RPMI7951 (cell line): ENCODE data around the gene TUBGCP3. TPM values are rescaled to one million over a fixed set of nuclear protein-coding genes. Genes with fewer than 3 reads are reported as not detected.

Experiments used
- DNase-seq: peaks from one replicate; pipeline ENCODE4 v3.0.0-alpha.2; 2012; ENCODE audit warnings: low read depth
- total RNA-seq: library from RNA; depleted of rRNA; stranded (reverse); fragments of >200 nt; shearing (Covaris generic); gene quantifications from 2 replicates; pipeline ENCODE4 v1.2.3, GENCODE V29; 2014

Gene TUBGCP3
- total RNA-seq, 1 experiment from 2014 or later: 17.3 TPM

DNA sequence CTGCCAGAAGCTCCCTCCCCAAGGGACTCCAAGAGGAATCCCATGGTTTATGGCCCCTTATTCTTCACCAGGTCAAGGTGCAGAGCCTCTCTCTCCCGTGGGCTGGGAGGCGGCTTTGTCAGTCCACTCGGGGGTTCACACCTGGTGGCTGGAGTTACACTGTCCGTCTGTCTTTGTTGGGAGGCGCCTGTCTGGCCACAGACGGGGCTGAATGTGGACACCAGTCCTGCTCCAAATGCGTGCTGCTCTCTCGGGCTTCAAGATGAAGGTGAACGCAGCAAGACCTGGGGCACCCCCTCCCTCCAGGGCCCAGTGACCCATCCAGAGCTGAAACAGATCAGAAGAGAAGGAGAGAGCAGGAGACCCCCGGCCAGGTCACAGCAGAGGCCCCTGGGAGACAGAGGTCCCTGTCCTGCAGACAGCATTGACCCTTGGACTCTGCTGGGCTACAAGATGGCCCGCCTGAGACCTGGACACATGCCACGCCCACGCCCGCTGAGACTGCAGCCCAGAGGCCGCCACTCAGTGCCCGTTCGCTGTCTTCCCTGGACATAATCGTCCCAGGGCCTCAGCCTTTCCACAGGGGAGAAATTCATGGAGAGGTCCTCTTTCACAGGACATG, 29.9 kb upstream of the TUBGCP3 start:
- no peak for DNase-seq

DNA sequence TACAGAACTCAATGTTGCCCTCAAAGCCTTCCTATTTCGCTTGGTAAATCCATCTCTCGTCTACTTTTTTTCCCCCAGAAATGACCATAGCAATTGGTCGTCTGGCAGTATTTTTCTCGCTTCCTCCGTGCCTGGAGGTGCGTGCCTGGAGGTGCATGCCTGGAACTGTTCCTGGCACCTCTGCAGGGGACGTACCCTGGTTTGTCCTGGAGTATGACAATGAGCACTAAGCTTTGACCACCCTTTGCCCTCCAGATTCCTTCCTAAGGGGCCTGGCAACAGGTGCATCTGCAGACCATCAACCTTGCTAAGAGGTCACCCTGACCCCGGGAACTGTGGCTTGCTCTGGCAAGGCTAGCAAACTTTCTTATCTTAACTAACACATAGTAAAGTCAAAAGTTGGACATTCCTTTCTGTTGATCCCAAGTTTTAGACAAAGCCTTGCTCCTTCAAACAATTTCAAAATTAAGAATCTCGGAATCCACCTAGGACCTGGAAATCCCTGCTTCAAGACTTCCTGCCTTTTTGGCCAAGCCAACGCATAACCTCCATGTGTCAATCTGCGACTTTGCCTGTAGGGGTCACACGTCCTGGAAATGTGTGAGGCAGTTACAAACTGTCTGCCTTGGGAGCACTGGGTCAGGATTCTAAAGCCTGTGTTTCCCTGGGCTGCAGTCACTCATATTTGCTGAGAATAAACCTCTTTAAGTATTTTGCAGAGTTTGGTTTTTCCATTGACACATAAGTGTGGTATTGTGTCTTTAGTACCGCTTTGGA, 28.8 kb upstream of the TUBGCP3 start:
- peak; percentile 27 for DNase-seq

DNA sequence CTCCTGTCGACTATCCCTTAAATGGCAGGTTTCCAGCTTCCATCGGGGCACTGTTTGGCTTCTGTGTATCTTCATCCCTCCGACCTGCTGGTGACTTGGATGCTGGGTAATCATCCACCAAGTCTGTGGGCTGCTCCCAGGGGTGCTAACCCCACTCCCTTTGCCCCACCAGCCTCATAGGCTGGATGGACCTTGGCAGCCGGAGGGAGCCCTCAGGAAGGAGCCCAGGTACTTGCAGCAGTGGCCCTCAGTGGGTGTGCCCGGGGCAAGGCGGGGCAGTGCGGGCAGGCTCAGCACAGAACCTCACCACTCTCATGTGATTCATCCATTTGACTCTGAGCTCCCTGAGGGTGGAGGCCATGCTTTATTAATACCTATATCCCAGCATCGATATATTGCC, 27.4 kb upstream of the TUBGCP3 start:
- DNase-seq: no peak

DNA sequence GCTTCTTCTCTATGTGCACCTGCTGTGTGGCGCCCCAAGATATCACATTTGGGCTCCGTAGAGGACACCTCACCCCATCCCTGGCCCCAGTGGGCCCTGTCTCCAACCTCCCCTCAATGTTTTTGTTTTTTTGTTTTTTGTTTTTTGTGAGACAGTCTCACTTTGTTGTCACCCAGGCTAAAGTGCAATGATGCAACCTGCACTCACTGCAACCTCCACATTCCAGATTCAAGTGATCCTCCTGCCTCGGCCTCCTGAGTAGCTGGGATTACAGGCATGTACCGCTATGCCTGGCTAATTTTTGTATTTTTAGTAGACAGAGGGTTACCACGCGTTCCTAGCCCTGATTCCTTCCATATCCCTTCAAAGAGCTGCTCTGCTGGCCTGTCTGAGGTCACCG, 26.9 kb upstream of the TUBGCP3 start:
- DNase-seq: no peak

DNA sequence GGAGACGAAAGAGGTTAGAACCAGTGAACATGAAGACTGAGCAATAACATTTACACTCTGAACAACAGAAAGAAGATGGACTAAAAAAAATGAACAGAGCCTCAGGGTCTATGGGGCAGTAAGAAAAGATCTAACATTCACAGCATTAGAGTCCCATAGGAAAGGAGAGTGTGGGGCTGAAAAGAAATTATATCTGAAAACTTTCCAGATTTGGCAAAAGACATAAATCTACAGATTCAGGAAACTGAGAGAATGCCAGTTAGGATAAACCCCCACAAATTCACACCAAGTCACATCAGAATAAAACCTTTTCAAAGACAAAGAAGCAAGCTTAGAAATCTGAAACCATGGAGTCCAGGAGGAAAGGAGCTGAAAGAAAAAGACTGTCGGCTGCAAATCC, 20.3 kb upstream of the TUBGCP3 start:
- no peak for DNase-seq

DNA sequence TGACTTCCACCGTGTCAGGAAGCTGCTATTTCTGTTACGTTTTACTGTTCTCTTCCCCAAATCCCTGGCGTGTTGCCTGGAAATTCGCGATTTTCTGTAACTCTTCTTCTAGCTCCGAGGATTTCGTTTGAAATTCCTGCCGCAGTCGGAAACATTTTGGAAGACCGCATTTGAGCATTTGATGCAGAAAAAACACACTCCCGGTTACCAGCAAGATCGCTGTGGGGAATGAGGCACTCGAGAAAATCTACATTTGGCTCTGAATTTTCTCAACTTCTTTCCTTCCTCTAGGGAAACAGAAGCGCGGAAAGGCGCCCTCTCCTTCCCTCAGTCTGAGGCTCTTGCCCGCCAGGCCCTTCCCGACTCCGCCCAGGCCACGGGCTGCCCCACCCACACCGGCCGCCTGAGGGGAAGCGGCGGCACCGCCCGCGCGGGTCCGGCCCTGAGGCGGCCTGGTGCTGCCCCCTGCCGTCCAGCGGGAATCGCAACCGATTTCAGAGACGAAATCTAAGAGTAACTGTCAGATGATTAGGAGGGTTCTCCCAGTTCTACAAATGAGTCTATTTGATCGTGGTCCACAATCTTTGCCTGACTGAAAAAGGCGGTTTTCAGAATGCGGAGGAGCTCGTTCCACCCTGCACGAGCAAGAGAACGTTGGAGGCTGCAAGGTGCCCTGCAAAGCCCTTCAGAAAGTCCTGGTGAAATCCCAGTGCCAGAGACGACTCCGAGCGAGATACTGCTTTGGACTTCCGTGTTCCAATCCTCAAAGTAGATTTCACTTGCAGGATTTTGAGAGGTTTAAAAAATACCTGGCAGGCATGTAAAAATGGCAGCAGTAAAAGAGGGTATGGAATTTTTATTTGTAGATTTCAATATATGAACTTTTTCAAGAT, 18.4 kb upstream of the TUBGCP3 start:
- peak; percentile 79 for DNase-seq

DNA sequence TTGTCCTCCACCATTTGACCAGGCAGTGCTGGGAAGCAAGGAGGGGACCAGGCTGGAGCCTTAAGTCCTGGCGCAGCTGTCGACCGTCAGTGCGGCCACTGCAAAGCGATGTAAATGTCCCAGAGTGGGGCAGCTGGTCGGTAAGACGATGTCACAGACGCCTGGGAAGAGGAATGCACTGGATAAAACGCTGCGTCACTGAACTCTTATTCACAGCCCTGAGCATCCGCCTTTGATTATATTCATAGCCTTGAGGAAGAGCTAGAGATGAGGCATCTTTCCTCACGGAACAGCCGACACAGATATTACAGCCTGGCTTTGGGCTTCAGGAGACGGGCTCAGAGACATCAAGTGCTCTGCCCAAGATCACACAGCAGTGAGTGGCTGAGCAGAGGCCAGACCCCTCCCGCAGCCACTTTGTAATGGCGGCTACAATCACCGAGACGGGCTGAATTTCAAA, 17.6 kb upstream of the TUBGCP3 start:
- peak; percentile 41 for DNase-seq

DNA sequence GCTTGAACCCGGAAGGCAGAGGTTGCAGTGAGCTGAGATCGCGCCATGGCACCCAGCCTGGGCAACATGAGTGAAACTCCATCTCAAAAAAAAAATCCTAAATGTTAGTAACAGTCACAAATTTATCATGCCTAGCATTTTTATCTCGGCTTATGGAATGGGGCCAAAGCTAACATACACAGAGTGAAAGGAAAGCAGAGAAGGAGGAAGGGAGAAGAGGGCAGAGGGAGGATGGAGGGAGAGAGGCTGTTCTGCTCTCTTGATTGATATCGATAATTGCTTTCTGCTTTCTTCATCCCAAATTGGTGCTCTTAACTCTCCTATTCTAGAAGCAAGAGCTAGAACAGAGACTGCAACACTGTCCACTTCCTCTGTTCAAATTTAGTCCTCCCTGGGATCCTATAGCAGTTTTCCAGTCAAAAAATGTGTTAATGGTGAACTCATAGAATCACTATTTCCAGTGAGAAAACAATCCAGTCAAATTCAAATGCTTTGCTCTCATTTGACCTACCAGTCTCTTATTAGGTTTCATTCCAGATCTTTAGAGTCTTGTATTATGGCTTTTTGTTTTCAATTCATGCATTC, 15.8 kb upstream of the TUBGCP3 start:
- DNase-seq: no peak

DNA sequence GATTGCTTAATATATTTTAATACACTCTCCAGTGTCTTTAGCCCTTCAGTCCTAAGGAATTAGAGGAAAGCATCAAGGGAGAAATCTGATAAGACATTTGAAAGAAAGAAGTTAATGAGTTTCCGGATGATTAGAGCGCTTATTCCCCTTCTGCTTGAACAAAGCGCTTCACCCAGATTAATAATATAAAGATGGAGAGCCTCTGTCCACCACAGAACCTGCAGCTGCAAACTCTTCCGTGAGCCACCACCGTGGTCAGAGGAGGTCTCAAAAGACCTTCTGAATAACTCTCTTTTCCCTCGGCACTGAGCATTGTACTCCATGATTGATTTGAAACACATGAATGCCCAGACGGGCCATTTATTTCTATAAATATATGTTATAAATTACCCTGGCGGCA, 14.2 kb upstream of the TUBGCP3 start:
- DNase-seq: no peak

DNA sequence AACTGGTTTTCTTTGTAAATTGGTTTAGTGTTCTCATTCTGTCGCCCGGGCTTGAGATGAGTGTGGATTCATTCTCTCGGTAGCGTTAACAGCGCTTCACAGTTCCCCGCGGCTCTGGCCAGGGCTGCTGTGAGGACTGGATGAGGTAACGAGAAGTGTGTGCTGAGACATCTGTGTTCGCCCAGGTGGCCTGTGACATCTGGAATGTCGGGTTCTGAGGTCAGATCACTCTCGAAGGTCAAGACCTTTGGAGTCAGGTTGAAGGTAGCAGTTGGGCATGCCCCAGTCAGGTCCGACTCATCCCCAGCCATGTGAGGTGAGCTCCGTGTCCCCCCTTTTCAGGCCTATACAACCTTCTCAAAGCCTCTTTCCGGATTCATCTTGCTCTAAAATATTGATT, 13.4 kb upstream of the TUBGCP3 start:
- no peak for DNase-seq

DNA sequence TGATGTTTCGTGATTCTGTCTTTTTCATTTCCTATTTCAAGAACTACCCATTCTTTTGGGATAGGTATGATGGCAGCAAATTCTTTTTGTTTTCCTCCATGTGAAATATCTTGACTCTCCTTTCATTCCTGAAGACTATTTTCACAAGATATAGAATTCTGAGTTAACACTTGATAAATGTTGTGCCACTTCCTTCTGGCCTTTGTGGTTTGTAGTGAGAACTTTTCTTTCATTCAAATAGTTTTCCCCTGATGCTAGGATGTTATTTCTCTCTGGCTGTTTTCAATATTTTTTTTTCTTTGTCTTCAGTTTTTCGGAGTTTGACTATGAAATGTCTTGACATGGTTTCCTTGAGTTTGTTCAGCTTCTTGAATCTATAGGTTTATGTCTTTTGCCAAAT, 8.3 kb upstream of the TUBGCP3 start:
- no peak for DNase-seq

DNA sequence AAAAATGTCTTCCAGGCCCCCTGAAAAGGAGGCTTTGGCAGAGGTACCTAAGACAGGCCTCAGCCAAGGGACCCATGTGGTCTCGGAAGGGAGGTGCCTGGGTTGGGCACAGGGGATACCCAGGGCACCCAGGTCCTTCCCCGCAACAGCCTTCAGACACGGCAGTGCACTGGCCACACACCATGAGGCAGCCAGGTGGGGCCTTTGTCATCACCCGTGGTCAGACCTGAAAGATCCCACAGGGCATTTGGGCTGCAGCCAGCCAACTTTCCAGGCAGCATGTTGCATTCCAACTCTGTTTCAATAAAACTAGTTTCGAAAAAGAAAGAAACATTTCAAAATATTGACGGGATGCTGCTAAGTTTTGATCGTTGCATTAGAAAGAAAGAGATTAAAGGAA, 4.7 kb upstream of the TUBGCP3 start:
- DNase-seq: no peak

DNA sequence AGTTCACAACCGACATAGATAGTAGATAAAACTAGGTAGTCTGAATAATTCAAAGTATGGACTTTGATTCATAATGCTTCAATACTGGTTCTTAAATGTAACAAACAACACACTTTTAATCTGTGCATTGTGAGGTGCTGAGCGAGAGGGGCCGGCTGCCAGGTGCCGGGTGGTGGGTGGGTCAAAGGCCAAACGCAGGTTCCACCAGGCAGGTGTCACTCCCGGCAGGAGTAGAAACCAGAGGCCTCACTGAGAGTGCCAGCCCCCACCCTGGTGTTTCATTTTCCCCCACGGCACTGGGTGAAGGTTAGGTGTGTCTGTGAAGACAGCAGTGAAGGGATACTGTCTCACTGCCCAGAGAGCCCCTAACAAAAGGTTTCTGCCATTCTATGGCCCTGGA, 4.2 kb upstream of the TUBGCP3 start:
- DNase-seq: no peak

DNA sequence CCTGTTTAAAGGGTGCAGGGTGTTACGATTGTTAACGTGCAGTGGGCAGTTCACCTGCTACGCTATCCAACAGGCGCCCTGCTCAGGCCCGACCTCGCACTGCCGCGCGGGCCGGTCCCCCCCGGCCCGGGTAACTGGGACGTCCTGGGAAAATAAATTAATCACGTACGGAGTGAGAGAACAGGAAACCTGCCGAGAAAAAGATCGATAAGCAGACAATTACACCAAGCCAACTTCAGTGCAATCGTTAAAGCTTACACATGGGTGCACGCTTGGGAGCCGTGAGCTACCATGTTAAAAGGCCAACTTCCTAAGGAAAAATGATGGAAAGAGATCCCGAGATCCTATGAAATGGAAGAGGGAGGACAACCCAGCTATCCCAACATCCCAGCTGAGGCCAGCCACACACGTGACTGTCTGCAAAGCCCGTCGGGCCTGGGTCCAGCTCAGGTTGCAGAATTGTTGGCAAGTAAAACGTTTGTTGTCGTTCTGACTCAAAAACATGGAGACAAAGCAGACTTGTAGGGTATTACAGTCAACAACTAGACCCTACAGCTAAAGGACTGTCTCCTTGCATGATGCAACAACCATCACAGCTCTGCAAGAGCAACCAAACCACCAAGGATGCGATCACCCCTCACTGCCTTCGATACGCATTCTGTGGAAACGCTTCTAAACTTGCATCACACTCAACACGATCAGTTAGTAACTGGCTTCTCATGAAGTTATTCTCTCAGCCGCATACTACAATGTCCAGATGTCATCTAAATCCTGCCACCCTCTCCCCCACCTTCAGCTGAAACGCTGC, 741 bp upstream of the TUBGCP3 start:
- no peak for DNase-seq

DNA sequence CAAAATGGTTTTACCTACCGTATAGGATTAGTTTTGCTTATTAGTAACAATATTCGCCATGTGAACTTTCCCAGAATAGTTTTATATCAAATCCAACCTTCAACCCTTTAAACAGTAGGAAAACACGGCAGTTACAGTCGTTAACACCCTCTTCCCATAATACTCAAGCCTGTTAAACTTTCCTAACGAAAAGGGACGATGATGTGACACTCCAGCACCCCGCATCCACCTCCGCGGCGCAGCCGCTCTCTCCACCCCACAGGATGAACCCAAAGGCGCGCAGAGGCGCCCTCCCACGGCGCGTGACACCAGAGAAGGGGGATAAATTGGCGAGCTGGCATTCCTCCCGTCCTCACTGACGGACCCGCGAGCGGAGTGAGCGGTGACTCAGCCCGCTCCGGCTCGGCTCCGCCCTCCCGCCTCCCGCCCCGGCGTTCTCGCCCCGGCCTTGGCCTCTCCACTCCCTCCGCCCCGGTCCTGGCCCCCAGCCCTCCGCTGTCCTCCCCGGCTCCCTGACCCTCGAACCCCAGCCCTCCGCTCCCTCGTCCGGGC, 665 bp downstream of the TUBGCP3 start:
- DNase-seq: peak; percentile 86

DNA sequence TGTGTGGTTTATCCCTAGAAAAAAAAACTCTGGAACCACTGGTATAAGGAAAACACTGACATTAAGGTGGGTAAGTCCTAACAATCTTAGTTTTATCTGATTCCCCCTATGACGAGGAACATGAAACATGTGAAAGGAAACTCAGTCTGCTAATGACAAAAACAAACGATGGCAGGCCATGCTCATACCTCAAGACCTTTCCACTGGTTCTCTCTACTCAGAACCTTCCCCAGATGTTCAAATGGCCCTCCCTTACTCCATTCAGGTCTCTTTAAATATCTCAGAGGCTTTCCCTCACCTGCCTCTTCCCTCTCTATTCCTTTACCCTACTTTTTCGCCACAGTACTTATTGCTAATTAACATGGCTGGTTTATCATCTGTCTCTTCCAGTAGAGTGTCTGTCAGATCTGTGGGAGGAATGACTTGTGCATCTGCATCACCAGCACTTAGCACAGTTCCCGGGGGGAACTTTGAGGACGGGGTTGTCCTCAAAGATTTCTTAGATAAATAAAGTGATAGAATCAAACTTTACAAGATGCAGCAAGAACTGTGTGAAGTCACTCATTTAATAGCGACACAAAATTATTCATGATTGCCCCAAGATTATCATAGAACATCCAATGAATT, 1.5 kb downstream of the TUBGCP3 start:
- no peak for DNase-seq

DNA sequence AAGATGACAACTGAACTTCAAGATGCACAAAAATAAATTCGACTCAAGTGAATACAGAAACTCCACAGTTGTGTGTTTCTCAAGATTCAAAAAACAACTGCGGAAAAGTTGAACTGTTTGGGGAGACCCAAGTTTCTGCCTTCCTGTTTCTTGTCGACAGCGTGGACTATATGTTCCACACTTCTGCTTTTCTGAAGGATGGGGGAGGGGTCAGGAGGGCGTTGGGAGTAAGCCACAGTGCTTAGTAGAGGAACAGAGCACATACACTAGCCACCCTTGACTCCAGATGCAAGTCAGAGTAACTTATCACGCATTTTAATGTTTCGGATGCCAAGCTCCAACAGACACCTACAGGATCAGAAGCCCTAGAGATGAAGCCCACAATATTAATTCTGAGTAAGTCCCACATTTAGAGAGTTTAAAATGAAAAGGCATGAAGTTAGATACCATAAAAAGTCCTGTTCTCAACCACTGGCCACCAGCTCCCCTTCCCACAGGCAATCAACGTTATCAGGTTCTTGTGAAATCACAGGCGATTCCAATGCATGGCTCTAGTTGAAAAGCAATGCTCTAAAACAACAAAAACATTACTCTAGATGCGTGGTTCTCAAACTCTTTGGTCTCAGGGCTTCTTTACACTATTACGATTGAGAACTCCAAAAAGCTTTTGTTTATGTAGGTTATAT, 4.2 kb downstream of the TUBGCP3 start:
- DNase-seq: no peak

DNA sequence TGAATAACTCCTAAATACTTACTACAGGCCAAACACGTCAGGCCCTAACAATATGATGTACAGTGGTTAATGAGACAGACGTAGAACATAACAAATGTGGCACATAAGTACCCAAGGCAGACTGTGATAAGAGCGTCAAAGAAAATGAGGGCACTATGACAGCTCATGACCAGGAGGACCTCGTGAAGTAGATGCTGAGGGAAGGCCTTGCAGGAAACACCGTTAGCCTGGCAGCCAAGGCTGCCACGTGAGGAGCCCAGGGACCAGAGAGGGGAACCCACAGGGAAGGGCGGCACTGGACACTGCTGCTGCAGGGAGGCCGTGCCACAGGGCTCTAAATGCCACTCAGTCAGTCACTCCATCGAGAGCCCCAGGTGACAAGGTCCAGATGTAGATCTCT, 5.7 kb downstream of the TUBGCP3 start:
- DNase-seq: no peak

DNA sequence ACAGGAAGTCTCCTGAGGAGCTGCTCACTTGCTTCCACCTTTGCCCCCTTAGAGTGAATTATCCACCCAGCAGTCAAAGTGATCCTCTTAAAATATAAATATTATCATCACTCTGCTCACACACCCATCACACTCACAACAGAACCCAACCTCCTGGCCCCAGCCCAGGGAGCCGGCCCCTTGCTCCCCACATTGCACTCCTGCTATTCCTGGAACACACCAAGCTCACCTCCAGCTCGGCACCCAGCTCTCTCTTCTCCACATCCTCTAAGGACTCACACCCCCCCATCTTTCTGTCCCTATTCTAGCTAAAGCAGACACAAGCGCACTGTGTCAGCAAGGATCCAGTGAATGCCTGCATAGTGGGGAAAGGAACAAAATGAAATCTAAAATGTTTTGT, 7.0 kb downstream of the TUBGCP3 start:
- DNase-seq: no peak

DNA sequence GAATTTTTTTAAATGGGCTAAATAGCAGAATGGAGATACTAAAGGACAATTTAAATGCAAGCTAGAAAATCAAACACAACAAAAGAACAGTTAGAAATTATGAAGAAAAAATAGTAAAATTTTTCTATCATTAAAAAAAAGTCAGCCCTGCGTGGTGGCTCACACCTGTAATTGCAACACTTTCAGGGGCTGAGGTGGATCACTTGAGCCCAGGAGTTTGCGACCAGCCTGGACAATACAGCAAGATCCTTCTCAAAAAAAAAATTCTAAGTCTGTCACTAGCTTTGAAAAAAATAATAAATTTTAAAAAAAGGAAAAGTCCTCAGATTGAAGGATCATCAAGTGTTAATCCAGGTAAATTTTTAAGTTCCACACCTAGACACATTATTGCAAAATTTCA, 7.7 kb downstream of the TUBGCP3 start:
- DNase-seq: no peak
